Erythroblast (primary cell): ENCODE measurements around the gene CCDC71L.
"Not testable (repeated sequence)": the region's sequence is repeated elsewhere in the genome, so short reads cannot be mapped to it uniquely, and the experiment has no call there.

Experiments used
- GATA1 ChIP-seq: IDR thresholded peaks from 2 replicates; pipeline ENCODE4 v1.6.1; 2011; ENCODE audit warnings: low read depth, mild to moderate bottlenecking, control low read depth, low read length, moderate library complexity
- POLR2A ChIP-seq: IDR thresholded peaks from 2 replicates; pipeline ENCODE4 v1.6.1; 2011; ENCODE audit warnings: mild to moderate bottlenecking, low read length

- TF ChIP-seq POLR2A, GATA1: not testable (repeated sequence)
Measured at GRCh38 chr7:106688161-106688560, 27.2 kb upstream of the CCDC71L start.
